DND-41 (cell line): ENCODE measurements around the gene PMF1.

Experiments used
- ATAC-seq: fragments of 200-7000 bp; cut with Tn5 transposase; 3 replicates; pipeline ENCODE4 v1.9.1; 2021; ENCODE audit warnings: low read depth; ENCODE audit not compliant: insufficient read depth
- DNase-seq: peaks from one replicate; pipeline ENCODE4 v3.0.0-alpha.2; 2020
- H2AFZ ChIP-seq: 2 replicates; pipeline ENCODE4 v1.6.0; 2012; ENCODE audit warnings: low read depth, low read length
- H3K27ac ChIP-seq: 2 replicates; pipeline ENCODE4 v1.5.1; 2012; ENCODE audit warnings: low read length, inconsistent platforms
- H3K27me3 ChIP-seq: fragments of 200-600 bp; sonication (generic); 2 replicates; pipeline ENCODE4 v1.6.0; 2012; ENCODE audit warnings: low read length, mild to moderate bottlenecking, inconsistent platforms; ENCODE audit not compliant: insufficient read depth, poor library complexity
- H3K36me3 ChIP-seq: 2 replicates; pipeline ENCODE4 v1.5.1; 2012; ENCODE audit warnings: low read length, inconsistent platforms; ENCODE audit not compliant: insufficient read depth
- H3K4me1 ChIP-seq: 2 replicates; pipeline ENCODE4 v1.5.1; 2012; ENCODE audit warnings: mild to moderate bottlenecking, low read length; ENCODE audit not compliant: insufficient read depth
- H3K4me2 ChIP-seq: 2 replicates; pipeline ENCODE4 v1.6.0; 2012; ENCODE audit warnings: mild to moderate bottlenecking, moderate library complexity, low read length, inconsistent platforms; ENCODE audit not compliant: insufficient read depth
- H3K4me3 ChIP-seq, 2 experiments: fragments of 200-600 bp in 1 of 2; shearing (Covaris generic) in 1 of 2; 2 replicates each; pipeline ENCODE4 v1.5.1; 2012 to 2016; ENCODE audit warnings: inconsistent platforms in 2 of 2, low read length in 2 of 2, mild to moderate bottlenecking in 2 of 2, low read depth in 1 of 2, moderate library complexity in 1 of 2
- H3K79me2 ChIP-seq: 2 replicates; pipeline ENCODE4 v1.6.0; 2012; ENCODE audit warnings: low read length, inconsistent platforms; ENCODE audit not compliant: insufficient read depth
- H3K9ac ChIP-seq: 2 replicates; pipeline ENCODE4 v1.6.0; 2012; ENCODE audit warnings: low read depth, mild to moderate bottlenecking, inconsistent platforms, low read length, moderate library complexity
- H3K9me3 ChIP-seq: 2 replicates; pipeline ENCODE4 v1.5.1; 2012; ENCODE audit warnings: low read length, moderate library complexity, mild to moderate bottlenecking, inconsistent platforms; ENCODE audit not compliant: insufficient read depth, severe bottlenecking
- H4K20me1 ChIP-seq: 2 replicates; pipeline ENCODE4 v1.6.0; 2012; ENCODE audit warnings: low read length; ENCODE audit not compliant: insufficient read depth
- CTCF ChIP-seq: IDR thresholded peaks from 2 replicates; pipeline ENCODE4 v1.5.1; 2012; ENCODE audit warnings: borderline replicate concordance, low read length, moderate library complexity, mild to moderate bottlenecking; ENCODE audit not compliant: poor library complexity, severe bottlenecking; ENCODE audit errors: extremely low read depth
- EZH2 ChIP-seq: IDR thresholded peaks from 3 replicates; pipeline ENCODE4 v1.6.1; 2012; ENCODE audit warnings: borderline replicate concordance, low read depth, mild to moderate bottlenecking, moderate library complexity, low read length, inconsistent platforms; ENCODE audit not compliant: severe bottlenecking

Gene PMF1

GRCh38 chr1:156259805-156260204, 47.0 kb downstream of the PMF1 start:
- no peaks in the 10 kb centered on the region for H3K27me3 ChIP-seq
- no peaks in the 10 kb centered on the region for H3K79me2 ChIP-seq
- H3K4me2 ChIP-seq: no peak overlapping the region
- ATAC-seq (no peak), DNase-seq (no peak)
- H3K9ac ChIP-seq: no peak overlapping the region
- no peaks in the 10 kb centered on the region for H3K9me3 ChIP-seq
- H3K4me1 ChIP-seq: no peaks in the 10 kb centered on the region
- H3K4me3 ChIP-seq: no peak overlapping the region
- TF ChIP-seq CTCF (peak; percentile 10), EZH2 (no peak)
- peaks cover 86% of the 10 kb centered on the region for H3K36me3 ChIP-seq
- no peak overlapping the region for H2AFZ ChIP-seq
- H4K20me1 ChIP-seq: peaks cover 3% of the 10 kb centered on the region; the same call in 1 of the 2 replicates
- no peak overlapping the region for H3K27ac ChIP-seq

- H3K79me2 ChIP-seq: no peaks in the 10 kb centered on the region
- no peak overlapping the region for H3K9ac ChIP-seq
- ATAC-seq: no peak
- no peak overlapping the region for H3K27ac ChIP-seq
- no peaks in the 10 kb centered on the region for H3K27me3 ChIP-seq
- TF ChIP-seq EZH2: no peak
- no peak for TF ChIP-seq CTCF
- no peaks in the 10 kb centered on the region for H3K9me3 ChIP-seq
- no peak overlapping the region for H2AFZ ChIP-seq
- H3K4me3 ChIP-seq: no peak overlapping the region
- peaks cover 3% of the 10 kb centered on the region; the same call in 1 of the 2 replicates for H4K20me1 ChIP-seq
- H3K4me2 ChIP-seq: no peak overlapping the region
- peaks cover 93% of the 10 kb centered on the region for H3K36me3 ChIP-seq
- H3K4me1 ChIP-seq: no peaks in the 10 kb centered on the region
- DNase-seq: no peak
Observed at GRCh38 chr1:156260896-156261295, 48.1 kb downstream of the PMF1 start.

- Histone ChIP-seq H2AFZ (no peak overlapping the region), H3K4me2 (no peak overlapping the region), H3K9me3 (no peaks in the 10 kb centered on the region), H3K9ac (no peak overlapping the region), H3K27me3 (no peaks in the 10 kb centered on the region), H3K27ac (no peak overlapping the region), H3K36me3 (peaks cover 95% of the 10 kb centered on the region), H3K4me3 (no peak overlapping the region), H3K4me1 (no peaks in the 10 kb centered on the region), H3K79me2 (no peaks in the 10 kb centered on the region), H4K20me1 (peaks cover 3% of the 10 kb centered on the region; the same call in 1 of the 2 replicates)
- no peak for TF ChIP-seq CTCF
- TF ChIP-seq EZH2: no peak
- ATAC-seq: no peak
- DNase-seq: no peak
Observed at GRCh38 chr1:156262461-156263287, 49.9 kb downstream of the PMF1 start.
